Gastroesophageal sphincter (tissue), 4 donors: Measurements from ENCODE around the gene TRDMT1. TPM values are rescaled to one million over a fixed set of nuclear protein-coding genes. Genes with fewer than 3 reads are reported as not detected.
A peak's percentile ranks its signal among the peaks of the same experiment; 100 is the strongest.

Source experiments
- ATAC-seq: fragments of 150-250 bp; one replicate; pipeline ENCODE4 v1.9.1; 2016; ENCODE audit warnings: mild to moderate bottlenecking, moderate library complexity
- H3K27ac ChIP-seq, 4 donors: fragments of 200-600 bp; sonication (generic) in 3 of 4; 1 replicate in 3 of 4; 2 replicates in 1 of 4; pipeline ENCODE4 v1.5.1; 2016 to 2019
- H3K27me3 ChIP-seq: fragments of 200-600 bp; sonication (generic); one replicate; pipeline ENCODE4 v1.5.1; 2019
- H3K36me3 ChIP-seq, 2 donors: fragments of 200-600 bp; sonication (generic); one replicate each; pipeline ENCODE4 v1.5.1; 2019; ENCODE audit warnings: control low read depth in 1 of 2
- H3K4me1 ChIP-seq, 3 donors: fragments of 200-600 bp; sonication (generic); 1 replicate in 2 of 3; 2 replicates in 1 of 3; pipeline ENCODE4 v1.5.1; 2016 to 2019; ENCODE audit warnings: control low read depth in 2 of 3
- H3K4me3 ChIP-seq, 2 donors: fragments of 200-600 bp; sonication (generic); one replicate each; pipeline ENCODE4 v1.5.1; 2019; ENCODE audit warnings: mild to moderate bottlenecking in 1 of 2, moderate library complexity in 1 of 2
- H3K9me3 ChIP-seq, 3 donors: fragments of 200-600 bp; sonication (generic); one replicate each; pipeline ENCODE4 v1.5.1; 2017 to 2019; ENCODE audit warnings: control low read depth in 2 of 3
- CTCF ChIP-seq, 4 experiments: fragments of 200-600 bp in 2 of 4; fragments of 450-650 bp in 2 of 4; sonication (generic) in 1 of 4; IDR thresholded peaks; one replicate each; pipeline ENCODE4 v1.5.1; 2017 to 2019; ENCODE audit warnings: antibody characterized with exemption in 4 of 4, mild to moderate bottlenecking in 2 of 4, moderate library complexity in 2 of 4
- EP300 ChIP-seq: sonication (generic); formaldehyde crosslinking; IDR thresholded peaks from one replicate; pipeline ENCODE4 v1.6.1; 2017; ENCODE audit warnings: antibody characterized with exemption, mild to moderate bottlenecking
- POLR2A ChIP-seq, 2 donors: fragments of 450-650 bp; IDR thresholded peaks; one replicate each; pipeline ENCODE4 v1.6.1; 2017; ENCODE audit warnings: antibody characterized with exemption in 2 of 2, mild to moderate bottlenecking in 2 of 2, moderate library complexity in 1 of 2
- POLR2AphosphoS5 ChIP-seq: sonication (generic); formaldehyde crosslinking; IDR thresholded peaks from one replicate; pipeline ENCODE4 v1.6.1; 2017; ENCODE audit warnings: antibody characterized with exemption
- WGBS, 2 donors: methylation state at CpG; one replicate each; pipeline ENCODE4 v1.1.5; 2018; ENCODE audit warnings: low coverage in 1 of 2; 5-methylcytosine and 5-hydroxymethylcytosine counted together
- total RNA-seq, 4 donors: library from RNA; depleted of rRNA; stranded (reverse); fragments of >200 nt; gene quantifications; one replicate each; pipeline ENCODE4 v1.1.0, GENCODE V29; 2016

TRDMT1 gene
- total RNA-seq, 4 donors from 2014 or later: 4.5 to 6.4 (median 5.3) TPM

DNA sequence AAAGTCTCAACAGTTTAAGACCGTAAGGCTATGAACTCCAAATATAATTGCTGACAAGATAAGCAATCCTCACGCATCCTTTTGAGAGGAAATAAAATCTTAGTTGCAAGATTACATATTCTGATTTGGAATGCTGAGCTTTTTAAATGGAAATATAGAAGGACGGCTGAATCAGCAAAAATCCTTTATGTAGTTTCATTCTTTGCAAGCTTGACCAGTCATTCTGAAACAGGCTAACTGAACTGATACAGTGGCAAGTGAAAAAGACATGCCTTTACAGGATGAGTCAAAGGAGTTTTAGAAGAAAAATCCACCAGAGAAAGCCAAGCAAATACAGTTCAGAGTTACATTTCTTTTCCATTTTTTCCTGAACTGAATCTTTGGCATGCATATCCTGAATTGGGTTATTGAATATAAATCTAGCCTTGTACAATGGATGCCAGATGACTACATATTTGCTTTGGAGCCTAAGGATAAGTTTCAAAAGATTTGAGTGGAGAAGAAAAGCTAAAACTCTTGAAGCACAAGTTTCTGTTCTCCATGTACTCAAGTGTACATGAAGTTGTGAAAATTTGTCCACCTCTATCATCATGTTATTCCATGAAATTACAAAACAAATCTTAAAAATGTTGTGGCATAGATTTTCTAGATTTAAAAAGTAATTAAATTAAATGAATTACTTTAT is 30.9 kb upstream of the TRDMT1 start:
- 7 to 31% methylated on average over 3 of the region's 3 CpGs for WGBS, 2 donors
- peak overlapping the region in 3 of 4 donors; percentile 68 to 94 (median 93) for H3K27ac ChIP-seq
- no peak for ATAC-seq
- no peaks in the 10 kb centered on the region for H3K27me3 ChIP-seq
- TF ChIP-seq POLR2A (IDR thresholded peaks at IDR 0.05): no peak
- no peak for TF ChIP-seq CTCF (IDR thresholded peaks at IDR 0.05)
- no peak for TF ChIP-seq EP300
- no peak for TF ChIP-seq POLR2AphosphoS5
- peaks cover 17 to 71% (median 19%) of the 10 kb centered on the region in 3 donors for H3K4me1 ChIP-seq
- H3K4me3 ChIP-seq: peak overlapping the region in 1 of 2 donors; percentile 60
- no peaks in the 10 kb centered on the region for H3K9me3 ChIP-seq
- peaks cover 18 to 55% of the 10 kb centered on the region in 2 donors for H3K36me3 ChIP-seq

GRCh38 chr10:17231788-17232187 is 30.3 kb upstream of the TRDMT1 start:
- Histone ChIP-seq H3K36me3 (peaks cover 18 to 49% of the 10 kb centered on the region in 2 donors), H3K27ac (peak overlapping the region in 3 of 4 donors; percentile 92 to 94 (median 93)), H3K27me3 (no peaks in the 10 kb centered on the region), H3K4me1 (peaks cover 17 to 77% (median 23%) of the 10 kb centered on the region in 3 donors), H3K4me3 (peak overlapping the region; percentile 60 to 77), H3K9me3 (no peaks in the 10 kb centered on the region)
- no peak for ATAC-seq
- 29 to 43% methylated on average over 1 of the region's 1 CpG for WGBS, 2 donors
- no peak for TF ChIP-seq POLR2A (IDR thresholded peaks at IDR 0.05)
- TF ChIP-seq POLR2AphosphoS5: no peak
- TF ChIP-seq EP300: no peak
- no peak for TF ChIP-seq CTCF (IDR thresholded peaks at IDR 0.05)

DNA sequence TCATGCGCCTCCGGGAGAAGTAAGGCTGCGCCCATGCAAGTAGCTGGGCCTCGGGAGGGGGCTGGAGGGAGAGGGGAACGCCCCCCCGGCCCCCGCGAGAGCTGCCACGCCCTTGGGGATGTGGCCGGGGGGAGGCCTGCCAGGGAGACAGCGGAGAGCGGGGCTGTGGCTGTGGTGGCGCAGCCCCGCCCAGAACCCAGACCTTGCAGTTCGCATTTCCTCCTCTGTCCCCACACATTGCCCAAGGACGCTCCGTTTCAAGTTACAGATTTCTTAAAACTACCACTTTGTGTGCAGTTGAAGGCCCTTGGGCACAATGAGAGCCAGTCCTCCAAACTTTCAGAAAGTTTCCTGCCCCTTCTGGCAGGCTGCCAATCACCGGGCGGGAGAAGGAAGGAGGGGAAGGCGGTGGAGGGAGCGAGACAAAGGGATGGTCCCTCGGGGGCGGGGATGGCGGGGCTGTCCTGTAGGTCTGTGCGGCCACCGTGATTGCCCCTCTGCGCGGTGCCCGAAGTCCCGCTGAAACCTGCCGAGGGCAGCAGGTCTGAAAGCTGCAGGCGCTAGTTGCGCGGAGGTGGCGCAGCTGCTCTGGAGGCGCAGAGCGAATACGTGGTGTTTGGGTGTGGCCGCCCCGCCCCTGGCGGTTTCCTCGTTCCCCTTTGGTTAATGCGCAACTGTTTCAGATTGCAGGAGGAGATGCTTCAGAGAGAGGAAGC is 28.7 kb upstream of the TRDMT1 start:
- TF ChIP-seq POLR2AphosphoS5 (peak; percentile 44), CTCF (IDR thresholded peaks at IDR 0.05) (peak in 2 of 4 experiments; percentile 49), POLR2A (IDR thresholded peaks at IDR 0.05) (peak; percentile 58 to 67), EP300 (no peak)
- H3K4me1 ChIP-seq: peaks cover 13 to 67% (median 17%) of the 10 kb centered on the region in 3 donors
- 0% methylated on average over 1 to 2 of the region's 43 CpGs for WGBS, 2 donors
- peak; percentile 46 for ATAC-seq
- no peaks in the 10 kb centered on the region for H3K27me3 ChIP-seq
- peak overlapping the region; percentile 60 to 77 for H3K4me3 ChIP-seq
- peaks cover 11 to 32% of the 10 kb centered on the region in 2 donors for H3K36me3 ChIP-seq
- H3K27ac ChIP-seq: peak overlapping the region; percentile 79 to 94 (median 92)
- H3K9me3 ChIP-seq: no peaks in the 10 kb centered on the region

- no peaks in the 10 kb centered on the region for H3K27me3 ChIP-seq
- no peak for ATAC-seq
- peak overlapping the region; percentile 79 to 94 (median 92) for H3K27ac ChIP-seq
- peaks cover 8 to 27% of the 10 kb centered on the region in 2 donors for H3K36me3 ChIP-seq
- WGBS, 2 donors: no CpG with 5 or more reads among the region's 21 CpGs
- TF ChIP-seq POLR2AphosphoS5: no peak
- no peak for TF ChIP-seq POLR2A (IDR thresholded peaks at IDR 0.05)
- no peak for TF ChIP-seq EP300
- no peak for TF ChIP-seq CTCF (IDR thresholded peaks at IDR 0.05)
- peaks cover 10 to 62% (median 17%) of the 10 kb centered on the region in 3 donors for H3K4me1 ChIP-seq
- no peaks in the 10 kb centered on the region for H3K9me3 ChIP-seq
- H3K4me3 ChIP-seq: peak overlapping the region; percentile 60 to 77
These were observed 28.2 kb upstream of the TRDMT1 start for GRCh38 chr10:17229717-17229966.
